ENCODE data around the gene CD180.

Gene CD180

GRCh38 chr5:67209141-67209771 is 12.7 kb upstream of the CD180 start:
- peak; percentile 56 to 62 for DNase-seq

GRCh38 chr5:67208403-67208802 is 11.8 kb upstream of the CD180 start:
- DNase-seq, result no peak

GRCh38 chr5:67206929-67207328 is 10.3 kb upstream of the CD180 start:
- peak; percentile 55 to 59 for DNase-seq

- DNase-seq, result no peak
Measured at GRCh38 chr5:67206461-67206860, 9.9 kb upstream of the CD180 start.

- DNase-seq, result no peak
Measured at GRCh38 chr5:67205981-67206380, 9.4 kb upstream of the CD180 start.

GRCh38 chr5:67204821-67205220 is 8.2 kb upstream of the CD180 start:
- DNase-seq, result no peak

- no peak for DNase-seq
Measured at GRCh38 chr5:67203701-67204074, 7.1 kb upstream of the CD180 start.

- DNase-seq, result peak; percentile 94 to 95
Measured at GRCh38 chr5:67202828-67203227, 6.2 kb upstream of the CD180 start.

GRCh38 chr5:67201897-67202549 is 5.4 kb upstream of the CD180 start:
- DNase-seq, result no peak

GRCh38 chr5:67200809-67201562 is 4.4 kb upstream of the CD180 start:
- no peak for DNase-seq

- no peak for DNase-seq
Measured at GRCh38 chr5:67199859-67200258, 3.3 kb upstream of the CD180 start.

- no peak for DNase-seq
Measured at GRCh38 chr5:67198917-67199316, 2.3 kb upstream of the CD180 start.

GRCh38 chr5:67197536-67197935 is 937 bp upstream of the CD180 start:
- no peak for DNase-seq

- DNase-seq, result no peak
Measured at GRCh38 chr5:67195406-67196275, 958 bp downstream of the CD180 start.

GRCh38 chr5:67194166-67194565 is 2.4 kb downstream of the CD180 start:
- DNase-seq, result no peak

- DNase-seq, result no peak
Measured at GRCh38 chr5:67193439-67193807, 3.2 kb downstream of the CD180 start.

GRCh38 chr5:67192719-67193438 is 3.7 kb downstream of the CD180 start:
- peak; percentile 51 to 68 for DNase-seq

- DNase-seq, result no peak
Measured at GRCh38 chr5:67190861-67191260, 5.7 kb downstream of the CD180 start.

GRCh38 chr5:67190410-67190809 is 6.2 kb downstream of the CD180 start:
- no peak for DNase-seq

- no peak for DNase-seq
Measured at GRCh38 chr5:67189931-67190330, 6.7 kb downstream of the CD180 start.

GRCh38 chr5:67189079-67189354 is 7.6 kb downstream of the CD180 start:
- no peak for DNase-seq

- no peak for DNase-seq
Measured at GRCh38 chr5:67188274-67189078, 8.1 kb downstream of the CD180 start.

All from AML-193 (cell line).